H1 (cell line): ENCODE data around the gene CDH2.

Experiments used
- CTCF ChIP-seq, 3 experiments: IDR thresholded peaks; 1 replicate in 2 of 3; 2 replicates in 1 of 3; pipeline versions ENCODE4 v1.5.1 to v1.6.1; 2011; ENCODE audit warnings: low read length in 3 of 3, mild to moderate bottlenecking in 3 of 3, inconsistent platforms in 2 of 3, low read depth in 1 of 3, moderate library complexity in 1 of 3; ENCODE audit not compliant: insufficient read depth in 1 of 3; ENCODE audit errors: control extremely low read depth in 1 of 3
- SIX5 ChIP-seq: IDR thresholded peaks from 2 replicates; pipeline ENCODE4 v1.6.1; 2011; ENCODE audit warnings: mild to moderate bottlenecking, low read depth, low read length

GRCh38 chr18:28063926-28064325 lies 113.0 kb downstream of the CDH2 start:
- TF ChIP-seq SIX5 (no peak), CTCF (IDR thresholded peaks at IDR 0.05; ENCODE audit: control extremely low read depth in 1 of 3, insufficient read depth in 1 of 3, low read depth in 1 of 3, low read length in 3 of 3) (no peak)
